IMR-90 (cell line): Measurements from ENCODE around the gene PALM2AKAP2. TPM values are rescaled to one million over a fixed set of nuclear protein-coding genes. Genes with fewer than 3 reads are reported as not detected.

Experiments
- ATAC-seq: fragments of 200-7000 bp; cut with Tn5 transposase; 2 replicates; pipeline ENCODE4 v1.9.1; 2020; ENCODE audit warnings: low read depth, mild to moderate bottlenecking, moderate library complexity
- BruUV-seq: library from RNA; stranded (reverse); fragments of 400-500 nt; replicated peaks from 2 replicates; lab custom pipeline; 2021; lab: Mats Ljungman, UMichigan
- CTCF ChIA-PET: fragments of 300-600 bp; formaldehyde crosslinking; extraction: SDS; loops from one replicate; lab custom pipeline; 2021; ENCODE audit warnings: antibody characterized with exemption; lab: Yijun Ruan, JAX
- POLR2A ChIA-PET: fragments of 300-600 bp; sonication (Branson Sonifier 250); formaldehyde crosslinking; loops from one replicate; lab custom pipeline; 2022; ENCODE audit warnings: antibody characterized with exemption; ENCODE audit not compliant: unreplicated experiment; lab: Charles Lee
- DNase-seq: peaks from one replicate; pipeline ENCODE4 v3.0.0; 2013
- H2AFZ ChIP-seq: replicated peaks from 2 replicates; pipeline ENCODE3; 2013; ENCODE audit warnings: low read length, mild to moderate bottlenecking; ENCODE audit not compliant: poor library complexity
- H2AK5ac ChIP-seq: 2 replicates; pipeline ENCODE4 v1.6.1; 2013; ENCODE audit warnings: low read depth, low read length, inconsistent platforms
- H2AK9ac ChIP-seq: replicated peaks from 2 replicates; pipeline ENCODE3; 2013; ENCODE audit warnings: mild to moderate bottlenecking, low read depth, low read length, moderate library complexity; ENCODE audit not compliant: poor library complexity
- H2BK120ac ChIP-seq: 2 replicates; pipeline ENCODE4 v1.6.1; 2013; ENCODE audit warnings: low read depth, low read length, inconsistent platforms
- H2BK15ac ChIP-seq: 3 replicates; pipeline ENCODE4 v1.6.1; 2013; ENCODE audit warnings: low read depth, low read length, inconsistent platforms
- H2BK20ac ChIP-seq: 2 replicates; pipeline ENCODE4 v1.6.1; 2013; ENCODE audit warnings: low read depth, mild to moderate bottlenecking, inconsistent platforms, low read length, moderate library complexity
- H2BK5ac ChIP-seq: 2 replicates; pipeline ENCODE4 v1.6.1; 2013; ENCODE audit warnings: mild to moderate bottlenecking, low read depth, low read length, inconsistent platforms; ENCODE audit not compliant: poor library complexity, severe bottlenecking
- H3K14ac ChIP-seq: replicated peaks from 2 replicates; pipeline ENCODE4 v1.6.1; 2013; ENCODE audit warnings: low read depth, low read length, inconsistent platforms
- H3K18ac ChIP-seq: 2 replicates; pipeline ENCODE4 v1.6.1; 2013; ENCODE audit warnings: low read depth, low read length, control low read depth
- H3K23ac ChIP-seq: 2 replicates; pipeline ENCODE4 v1.6.1; 2013; ENCODE audit warnings: low read depth, low read length, inconsistent platforms
- H3K27ac ChIP-seq: 2 replicates; pipeline ENCODE4 v1.5.1; 2013; ENCODE audit warnings: mild to moderate bottlenecking, control low read depth, low read length; ENCODE audit not compliant: insufficient read depth
- H3K27me3 ChIP-seq: 2 replicates; pipeline ENCODE4 v1.6.1; 2013; ENCODE audit warnings: low read length; ENCODE audit not compliant: control insufficient read depth, insufficient read depth
- H3K36me3 ChIP-seq: 2 replicates; pipeline ENCODE4 v1.6.1; 2013; ENCODE audit warnings: low read length, mixed read lengths; ENCODE audit not compliant: control insufficient read depth, insufficient read depth
- H3K4ac ChIP-seq: 2 replicates; pipeline ENCODE4 v1.6.1; 2013; ENCODE audit warnings: low read depth, low read length, inconsistent platforms
- H3K4me1 ChIP-seq: 2 replicates; pipeline ENCODE4 v1.6.1; 2013; ENCODE audit warnings: low read length, mixed read lengths; ENCODE audit not compliant: control insufficient read depth, insufficient read depth
- H3K4me2 ChIP-seq: 2 replicates; pipeline ENCODE4 v1.6.1; 2013; ENCODE audit warnings: low read depth, mild to moderate bottlenecking, control low read depth, low read length, moderate library complexity
- H3K4me3 ChIP-seq: 2 replicates; pipeline ENCODE4 v1.5.1; 2013; ENCODE audit warnings: low read depth, mild to moderate bottlenecking, control low read depth, low read length, moderate library complexity; ENCODE audit not compliant: insufficient read depth
- H3K56ac ChIP-seq: 2 replicates; pipeline ENCODE4 v1.6.1; 2013; ENCODE audit warnings: low read length, inconsistent platforms; ENCODE audit not compliant: insufficient read depth; ENCODE audit errors: extremely low read depth
- H3K79me1 ChIP-seq, 2 experiments: 2 replicates each; pipeline ENCODE4 v1.6.1; 2013; ENCODE audit warnings: low read length in 2 of 2, inconsistent platforms in 1 of 2, low read depth in 1 of 2
- H3K9ac ChIP-seq: 2 replicates; pipeline ENCODE4 v1.6.1; 2013; ENCODE audit warnings: low read depth, low read length, control low read depth
- H3K9me1 ChIP-seq: 2 replicates; pipeline ENCODE4 v1.6.1; 2013; ENCODE audit warnings: low read length, inconsistent platforms; ENCODE audit not compliant: insufficient read depth
- H3K9me3 ChIP-seq: 2 replicates; pipeline ENCODE4 v1.6.1; 2013; ENCODE audit warnings: low read length; ENCODE audit not compliant: control insufficient read depth, insufficient read depth
- H4K20me1 ChIP-seq: 2 replicates; pipeline ENCODE4 v1.6.1; 2013; ENCODE audit warnings: low read length, inconsistent platforms; ENCODE audit not compliant: insufficient read depth
- H4K5ac ChIP-seq: 2 replicates; pipeline ENCODE4 v1.6.1; 2013; ENCODE audit warnings: mild to moderate bottlenecking, low read depth, low read length, control low read depth
- H4K8ac ChIP-seq, 2 experiments: 2 replicates each; pipeline ENCODE4 v1.6.1; 2013; ENCODE audit warnings: low read depth in 2 of 2, low read length in 2 of 2, control low read depth in 1 of 2, inconsistent platforms in 1 of 2
- H4K91ac ChIP-seq: 2 replicates; pipeline ENCODE4 v1.6.1; 2013; ENCODE audit warnings: low read depth, low read length, inconsistent platforms; ENCODE audit not compliant: insufficient read depth
- BHLHE40 ChIP-seq: fragments of 150-350 bp; IDR thresholded peaks from 2 replicates; pipeline ENCODE4 v1.6.1; 2016; ENCODE audit warnings: mild to moderate bottlenecking, low read depth, low read length
- CEBPB ChIP-seq: IDR thresholded peaks from 2 replicates; pipeline ENCODE4 v1.6.1; 2012; ENCODE audit warnings: low read depth, low read length, improper control_type of control experiment
- CHD1 ChIP-seq: IDR thresholded peaks from 2 replicates; pipeline ENCODE4 v1.6.1; 2012; ENCODE audit warnings: low read depth, low read length, improper control_type of control experiment
- FOS ChIP-seq: fragments of 150-350 bp; IDR thresholded peaks from 2 replicates; pipeline ENCODE4 v1.6.1; 2016; ENCODE audit warnings: low read depth, low read length
- MAFK ChIP-seq: IDR thresholded peaks from 2 replicates; pipeline ENCODE4 v1.6.1; 2012; ENCODE audit warnings: low read depth, low read length, improper control_type of control experiment
- MAZ ChIP-seq: IDR thresholded peaks from 2 replicates; pipeline ENCODE4 v1.6.1; 2012; ENCODE audit warnings: low read depth, mild to moderate bottlenecking, low read length, improper control_type of control experiment, moderate library complexity, borderline replicate concordance
- MXI1 ChIP-seq: IDR thresholded peaks from 2 replicates; pipeline ENCODE4 v1.6.1; 2012; ENCODE audit warnings: low read depth, mild to moderate bottlenecking, low read length, moderate library complexity, borderline replicate concordance
- NFE2L2 ChIP-seq: fragments of 150-350 bp; IDR thresholded peaks from 2 replicates; pipeline ENCODE4 v1.6.1; 2016; ENCODE audit warnings: low read depth, mild to moderate bottlenecking, low read length
- POLR2A ChIP-seq: IDR thresholded peaks from 2 replicates; pipeline ENCODE4 v1.6.1; 2012; ENCODE audit warnings: mild to moderate bottlenecking, low read depth, low read length
- RCOR1 ChIP-seq: IDR thresholded peaks from 2 replicates; pipeline ENCODE4 v1.6.1; 2012; ENCODE audit warnings: mild to moderate bottlenecking, low read length, improper control_type of control experiment; ENCODE audit not compliant: insufficient replicate concordance
- RFX5 ChIP-seq: IDR thresholded peaks from 2 replicates; pipeline ENCODE4 v1.8.0; 2012; ENCODE audit warnings: low read depth, mild to moderate bottlenecking, low read length, moderate library complexity
- SMC3 ChIP-seq: fragments of 150-350 bp; IDR thresholded peaks from 2 replicates; pipeline ENCODE4 v1.6.1; 2016; ENCODE audit warnings: low read depth, mild to moderate bottlenecking, antibody characterized with exemption, low read length, moderate library complexity
- WGBS, 2 experiments: methylation state at CpG; one replicate each; pipeline versions ENCODE4 v1.1.5 to v1.1.7; 2013; ENCODE audit warnings: missing lambda C conversion rate in 2 of 2; ENCODE audit not compliant: insufficient read length in 1 of 2; ENCODE audit errors: extremely low coverage in 2 of 2; 5-methylcytosine and 5-hydroxymethylcytosine counted together
- dilution Hi-C: fragments of 300-500 bp; cut with HindIII; formaldehyde crosslinking; loops from one replicate; pipeline ENCODE4 v1.14.3; 2018; ENCODE audit warnings: low sequenced_read_pairs; ENCODE audit not compliant: unreplicated experiment
- in situ Hi-C: fragments of 300-500 bp; cut with MboI; formaldehyde crosslinking; loops from 3 replicates; pipeline ENCODE4 v1.14.3; 2019; ENCODE audit warnings: low sequenced_read_pairs, inconsistent platforms, mixed read lengths
- intact Hi-C: fragments of 100-400 bp; cut with micrococcal nuclease; formaldehyde crosslinking; loops from 2 replicates; pipeline ENCODE4 v1.10.0; 2022
- polyA plus RNA-seq, 3 experiments: library from polyadenylated mRNA; depleted of rRNA; stranded (reverse); fragments of >200 nt; gene quantifications; 2 replicates each; pipeline ENCODE4 v1.2.3, GENCODE V29; 2012; ENCODE audit warnings: low replicate concordance in 1 of 3
- total RNA-seq: library from RNA; depleted of rRNA; stranded (reverse); fragments of >200 nt; gene quantifications from 2 replicates; pipeline ENCODE4 v1.2.3, GENCODE V29; 2012
- TF ChIP-seq, protein P1 (sequence below): conservative IDR thresholded peaks from 2 replicates; pipeline ENCODE4 v1.5.1; 2012; ENCODE audit warnings: mild to moderate bottlenecking, low read depth, low read length, improper control_type of control experiment
- TF ChIP-seq, protein P2 (sequence below): fragments of 150-350 bp; IDR thresholded peaks from 2 replicates; pipeline ENCODE4 v1.6.1; 2017; ENCODE audit warnings: mild to moderate bottlenecking, antibody characterized with exemption, low read length, low read depth
- TF ChIP-seq, protein P3 (sequence below): fragments of 150-350 bp; IDR thresholded peaks from 2 replicates; pipeline ENCODE4 v1.6.1; 2016; ENCODE audit warnings: low read depth, mild to moderate bottlenecking, low read length, moderate library complexity, borderline replicate concordance

PALM2AKAP2 gene
- total and polyA plus RNA-seq, 2 of the 4 experiments (the other 2 are of a cell fraction) = 3.2 to 14.2 TPM

DNA sequence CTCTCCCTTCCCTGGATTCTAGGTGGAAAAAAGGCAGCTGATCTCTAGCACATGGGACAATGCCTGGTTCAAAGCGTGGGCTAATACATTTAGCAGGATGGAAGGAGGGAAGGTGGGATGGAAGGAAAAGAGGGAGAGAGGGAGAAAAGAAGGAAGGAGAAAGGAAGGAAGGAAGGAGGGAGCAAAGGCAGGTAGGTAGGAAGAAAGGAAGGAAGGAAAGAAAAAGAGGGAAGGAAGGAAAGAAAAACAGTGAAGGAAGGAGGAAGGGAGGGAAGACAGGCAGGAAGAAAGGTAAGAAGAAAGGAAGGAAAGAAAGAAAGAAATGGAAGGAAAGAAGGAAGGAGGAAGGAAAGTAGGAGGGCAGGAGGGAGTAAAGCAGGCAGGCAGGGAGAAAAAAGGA is 12.2 kb upstream of the PALM2AKAP2 start:
- no peak for TF ChIP-seq RCOR1
- TF ChIP-seq, protein P1, sequence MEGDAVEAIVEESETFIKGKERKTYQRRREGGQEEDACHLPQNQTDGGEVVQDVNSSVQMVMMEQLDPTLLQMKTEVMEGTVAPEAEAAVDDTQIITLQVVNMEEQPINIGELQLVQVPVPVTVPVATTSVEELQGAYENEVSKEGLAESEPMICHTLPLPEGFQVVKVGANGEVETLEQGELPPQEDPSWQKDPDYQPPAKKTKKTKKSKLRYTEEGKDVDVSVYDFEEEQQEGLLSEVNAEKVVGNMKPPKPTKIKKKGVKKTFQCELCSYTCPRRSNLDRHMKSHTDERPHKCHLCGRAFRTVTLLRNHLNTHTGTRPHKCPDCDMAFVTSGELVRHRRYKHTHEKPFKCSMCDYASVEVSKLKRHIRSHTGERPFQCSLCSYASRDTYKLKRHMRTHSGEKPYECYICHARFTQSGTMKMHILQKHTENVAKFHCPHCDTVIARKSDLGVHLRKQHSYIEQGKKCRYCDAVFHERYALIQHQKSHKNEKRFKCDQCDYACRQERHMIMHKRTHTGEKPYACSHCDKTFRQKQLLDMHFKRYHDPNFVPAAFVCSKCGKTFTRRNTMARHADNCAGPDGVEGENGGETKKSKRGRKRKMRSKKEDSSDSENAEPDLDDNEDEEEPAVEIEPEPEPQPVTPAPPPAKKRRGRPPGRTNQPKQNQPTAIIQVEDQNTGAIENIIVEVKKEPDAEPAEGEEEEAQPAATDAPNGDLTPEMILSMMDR = no peak
- no peak for TF ChIP-seq MXI1
- TF ChIP-seq, protein P2, sequence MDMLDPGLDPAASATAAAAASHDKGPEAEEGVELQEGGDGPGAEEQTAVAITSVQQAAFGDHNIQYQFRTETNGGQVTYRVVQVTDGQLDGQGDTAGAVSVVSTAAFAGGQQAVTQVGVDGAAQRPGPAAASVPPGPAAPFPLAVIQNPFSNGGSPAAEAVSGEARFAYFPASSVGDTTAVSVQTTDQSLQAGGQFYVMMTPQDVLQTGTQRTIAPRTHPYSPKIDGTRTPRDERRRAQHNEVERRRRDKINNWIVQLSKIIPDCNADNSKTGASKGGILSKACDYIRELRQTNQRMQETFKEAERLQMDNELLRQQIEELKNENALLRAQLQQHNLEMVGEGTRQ = no peak
- TF ChIP-seq CHD1 = no peak
- no peak for TF ChIP-seq MAZ
- TF ChIP-seq FOS = no peak
- TF ChIP-seq NFE2L2 = no peak
- no peak for TF ChIP-seq CEBPB
- TF ChIP-seq, protein P3, sequence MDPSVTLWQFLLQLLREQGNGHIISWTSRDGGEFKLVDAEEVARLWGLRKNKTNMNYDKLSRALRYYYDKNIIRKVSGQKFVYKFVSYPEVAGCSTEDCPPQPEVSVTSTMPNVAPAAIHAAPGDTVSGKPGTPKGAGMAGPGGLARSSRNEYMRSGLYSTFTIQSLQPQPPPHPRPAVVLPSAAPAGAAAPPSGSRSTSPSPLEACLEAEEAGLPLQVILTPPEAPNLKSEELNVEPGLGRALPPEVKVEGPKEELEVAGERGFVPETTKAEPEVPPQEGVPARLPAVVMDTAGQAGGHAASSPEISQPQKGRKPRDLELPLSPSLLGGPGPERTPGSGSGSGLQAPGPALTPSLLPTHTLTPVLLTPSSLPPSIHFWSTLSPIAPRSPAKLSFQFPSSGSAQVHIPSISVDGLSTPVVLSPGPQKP = no peak
- TF ChIP-seq BHLHE40 = no peak
- no peak for TF ChIP-seq POLR2A
- TF ChIP-seq MAFK = no peak
- no peak for TF ChIP-seq RFX5
- no peak for TF ChIP-seq SMC3
- H3K18ac ChIP-seq = peak overlapping the region; percentile 90
- peak overlapping the region; percentile 79 for H3K27ac ChIP-seq
- H2AFZ ChIP-seq = peak overlapping the region; percentile 60
- H3K4me1 ChIP-seq = peaks cover 37% of the 10 kb centered on the region
- no peak overlapping the region for H2AK9ac ChIP-seq
- H3K36me3 ChIP-seq = no peaks in the 10 kb centered on the region
- H3K79me1 ChIP-seq = peaks cover 0 to 12% of the 10 kb centered on the region in 2 experiments; a peak in 2 of 4 replicates
- H3K4me2 ChIP-seq = peak overlapping the region; percentile 40; the same call in 1 of the 2 replicates
- no peak overlapping the region for H3K4me3 ChIP-seq
- peak overlapping the region; percentile 97 for H2BK20ac ChIP-seq
- no peaks in the 10 kb centered on the region for H3K9me3 ChIP-seq
- peak overlapping the region; percentile 98; the same call in 2 of the 3 replicates for H2BK15ac ChIP-seq
- H2AK5ac ChIP-seq = peak overlapping the region; percentile 90
- H3K14ac ChIP-seq = peak overlapping the region; percentile 74
- in situ Hi-C loops (no loop called here), dilution Hi-C loops (no loop called here), intact Hi-C loops (loop anchor here (10.0 kb wide), 1 partner anchor 117 kb away; no protein-coding TSS in a partner anchor)
- H4K8ac ChIP-seq = peak overlapping the region; percentile 88 to 93
- peak overlapping the region; percentile 72; the same call in 1 of the 2 replicates for H3K23ac ChIP-seq
- H4K20me1 ChIP-seq = no peaks in the 10 kb centered on the region
- H2BK5ac ChIP-seq = peak overlapping the region; percentile 66
- peak overlapping the region; percentile 91 for H3K4ac ChIP-seq
- no TSS peak for BruUV-seq
- DNase-seq = no peak
- POLR2A ChIA-PET = no interaction called here
- 100% methylated on average over 1 of the region's 1 CpG; no CpG with 5 or more reads in 1 of the 2 experiments for WGBS, 2 experiments
- no peaks in the 10 kb centered on the region for H3K27me3 ChIP-seq
- no peak overlapping the region; the same call in 1 of the 2 replicates for H3K56ac ChIP-seq
- H3K9me1 ChIP-seq = peaks cover 40% of the 10 kb centered on the region
- H2BK120ac ChIP-seq = peak overlapping the region; percentile 96
- ATAC-seq = no peak
- CTCF ChIA-PET = no interaction called here
- H3K9ac ChIP-seq = peak overlapping the region; percentile 60
- peak overlapping the region; percentile 75 for H4K5ac ChIP-seq
- peak overlapping the region; percentile 87 for H4K91ac ChIP-seq
